ELR (cell line): ENCODE measurements around the gene MYCBP2.
"Not testable (repeated sequence)": the region's sequence is repeated elsewhere in the genome, so short reads cannot be mapped to it uniquely, and the experiment has no call there.

Experiments used
- DNase-seq: peaks from one replicate; pipeline ENCODE4 v3.0.0-alpha.2; 2015; ENCODE audit warnings: low read depth

The MYCBP2 gene

GRCh38 chr13:77031656-77032243 lies 295.1 kb downstream of the MYCBP2 start:
- DNase-seq = no peak

DNA sequence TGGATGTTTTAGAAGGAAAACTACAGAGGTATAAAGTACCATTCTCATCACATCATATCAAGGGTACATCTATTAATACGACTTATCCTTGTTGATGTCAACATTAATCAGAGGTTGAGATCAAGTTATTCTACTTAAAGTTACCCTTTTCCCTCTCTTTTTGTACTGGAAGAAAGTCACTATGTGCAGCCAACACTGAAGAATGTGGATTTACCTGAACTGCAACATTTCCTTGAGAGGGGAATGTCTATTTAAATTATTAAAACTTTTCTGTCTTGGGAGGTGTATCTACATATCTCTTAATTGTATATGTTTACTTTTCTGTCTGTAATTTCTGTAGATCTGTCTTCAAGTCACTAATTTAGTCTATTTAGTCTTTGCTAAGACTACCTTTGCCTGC lies 297.5 kb downstream of the MYCBP2 start:
- no peak for DNase-seq

- peak; percentile 50 for DNase-seq
Observed at GRCh38 chr13:77028202-77028601, 298.7 kb downstream of the MYCBP2 start.

DNA sequence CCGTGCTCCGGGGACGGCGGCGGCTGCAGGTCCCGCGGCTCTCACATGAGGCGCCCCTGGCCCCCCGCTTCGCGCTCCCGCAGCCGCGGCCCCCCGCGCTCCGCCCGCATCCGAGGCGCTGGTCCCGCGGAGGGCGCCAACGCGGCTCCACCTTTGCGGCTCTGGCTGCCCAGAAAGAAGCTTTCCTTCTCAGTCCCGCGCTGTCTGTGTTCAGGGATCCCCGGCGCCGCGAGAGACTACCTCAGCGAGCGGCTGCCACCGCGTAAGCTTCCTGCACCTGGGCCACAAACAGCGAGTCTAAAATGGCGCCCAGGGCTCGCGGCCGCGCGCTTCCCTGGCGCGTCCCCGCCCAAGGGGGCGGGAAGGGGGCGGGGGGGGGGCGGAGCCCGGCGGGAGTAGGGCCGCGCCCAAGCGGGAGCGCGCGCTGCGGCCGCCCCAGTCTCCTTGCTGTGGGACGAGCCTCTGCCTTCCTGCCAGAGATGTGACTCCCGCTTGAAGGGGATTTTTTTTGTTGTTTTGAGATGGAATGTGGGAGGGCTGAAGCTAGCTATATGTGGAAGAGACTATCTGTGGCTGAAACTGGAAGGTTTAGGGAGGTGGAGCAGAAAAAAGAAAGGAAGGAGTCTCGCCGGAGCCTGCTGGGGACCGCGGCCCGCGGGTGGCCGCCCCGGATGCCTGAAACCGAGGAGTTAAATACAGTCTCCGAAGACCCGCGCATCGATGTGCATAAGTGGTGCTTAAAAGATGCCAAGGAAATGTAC lies 299.9 kb downstream of the MYCBP2 start, which contains the start of gene FBXL3:
TSS of gene FBXL3 (minus strand) at position 299 of the 761 bp plus-strand sequence. CDS start 5,299 bp downstream, outside the sequence.
- peak; percentile 92 for DNase-seq

- peak; percentile 82 for DNase-seq
Observed at GRCh38 chr13:77026255-77026860, 300.5 kb downstream of the MYCBP2 start.

- peak; percentile 46 for DNase-seq
Observed at GRCh38 chr13:77022341-77022740, 304.6 kb downstream of the MYCBP2 start.

DNA sequence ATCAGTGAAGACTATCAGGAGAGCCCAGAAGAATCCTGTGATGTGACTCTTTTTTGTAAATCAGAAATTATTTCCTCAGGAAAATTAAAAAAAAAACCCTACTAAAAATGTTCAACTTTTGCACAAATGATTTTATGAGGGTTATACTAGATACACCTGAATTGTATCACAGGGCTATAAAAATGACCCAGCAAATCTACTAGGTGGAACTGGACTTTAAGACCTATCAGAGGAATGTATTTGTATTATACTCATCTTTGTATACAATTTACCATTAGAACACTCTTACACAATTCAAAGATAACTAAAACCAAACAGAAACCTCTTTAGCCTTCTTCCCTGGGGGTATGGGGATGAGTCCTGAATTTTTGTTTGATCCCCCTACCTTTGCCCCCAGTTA lies 307.1 kb downstream of the MYCBP2 start:
- DNase-seq = no peak

DNA sequence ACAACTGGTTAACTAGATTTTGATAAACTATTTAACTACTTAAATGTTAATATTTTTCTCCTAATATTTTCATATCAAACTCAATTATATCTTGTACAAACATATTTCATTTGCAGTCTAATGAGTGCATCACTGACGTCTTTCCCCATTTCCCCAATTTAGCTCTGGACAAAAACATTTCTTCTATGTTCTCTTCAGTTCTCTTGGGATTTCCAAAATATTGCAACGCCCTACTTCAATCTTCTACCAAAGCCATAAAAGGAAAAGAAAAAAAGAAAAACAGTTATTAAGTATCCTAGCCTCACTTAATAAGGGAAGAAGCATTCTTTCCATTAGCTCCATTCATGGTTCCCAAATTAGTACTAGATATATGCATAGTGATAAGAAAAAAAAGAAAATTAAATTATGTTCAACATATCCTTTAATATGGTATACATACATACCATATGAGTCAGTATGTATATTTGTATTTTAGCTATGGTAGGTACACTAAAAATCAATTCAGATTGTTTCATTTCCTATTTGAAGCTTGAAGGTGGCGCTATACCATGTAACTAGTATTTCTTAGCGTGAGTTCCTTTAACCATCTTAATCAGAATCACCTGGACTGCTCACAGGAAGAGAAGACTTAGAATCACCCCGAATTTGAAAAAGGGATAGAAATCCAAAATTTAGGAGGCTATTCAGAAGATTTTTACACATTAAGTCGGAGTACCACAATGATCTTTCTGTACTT lies 309.8 kb downstream of the MYCBP2 start:
- no peak for DNase-seq

DNA sequence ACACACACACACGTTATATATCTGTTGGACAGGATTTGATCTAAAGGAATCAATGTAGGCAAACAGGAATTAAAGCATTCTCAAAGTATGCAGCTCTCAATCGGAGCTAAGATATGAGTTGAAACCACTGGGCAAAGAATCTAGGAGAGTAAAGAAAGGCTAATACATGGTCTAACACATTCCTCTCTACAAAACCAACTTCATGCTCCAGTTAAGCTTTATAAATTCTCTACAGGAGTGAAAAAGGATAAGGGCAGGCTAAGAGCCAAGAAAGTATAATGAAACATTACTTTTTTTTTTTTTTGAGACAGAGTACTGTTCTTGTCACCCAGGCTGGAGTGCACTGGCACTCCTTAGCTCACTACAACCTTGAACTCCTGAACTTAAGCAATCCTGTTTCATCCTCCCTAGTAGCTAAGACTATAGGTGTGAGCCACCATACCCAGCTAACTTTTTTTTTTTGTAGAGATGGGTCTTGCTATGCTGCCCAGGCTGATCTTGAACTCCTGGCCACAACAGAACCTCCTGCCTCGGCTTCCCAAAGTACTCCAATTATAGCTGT lies 310.6 kb downstream of the MYCBP2 start:
- no peak for DNase-seq

DNA sequence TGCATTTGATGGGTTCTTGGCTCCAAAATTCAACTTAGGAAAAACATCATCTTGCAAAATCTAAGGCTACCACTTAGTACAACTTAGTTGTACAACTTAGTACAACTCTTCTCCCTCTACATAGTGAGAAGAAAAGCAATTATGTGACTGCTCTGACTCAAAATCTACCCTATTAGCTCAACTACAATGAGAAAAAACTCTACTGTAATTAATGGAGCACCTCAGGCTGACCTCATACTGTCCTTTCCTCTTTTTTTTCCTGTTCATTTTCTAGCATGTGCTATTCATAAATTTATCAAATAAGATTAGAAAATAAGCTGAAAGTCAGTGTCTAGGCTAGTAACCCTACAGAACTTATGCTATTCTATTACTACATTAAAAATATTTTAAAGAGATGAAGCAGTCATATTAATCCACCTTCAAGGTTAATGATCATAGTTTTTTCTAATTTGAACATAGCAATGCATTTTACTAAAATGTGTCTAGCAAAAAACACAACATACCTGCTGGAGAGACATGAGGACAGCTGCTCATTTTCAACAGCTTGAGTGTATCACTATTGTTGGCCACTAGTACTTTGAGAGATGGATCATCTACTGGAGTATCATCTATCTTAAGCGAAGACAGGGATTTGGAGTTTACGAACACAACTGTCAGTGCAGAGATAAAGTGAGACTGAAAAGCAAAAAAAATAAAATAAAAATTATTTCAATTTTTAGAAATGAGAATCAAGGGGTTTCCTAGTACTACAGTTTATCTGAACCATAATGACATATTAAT lies 311.8 kb downstream of the MYCBP2 start:
- DNase-seq = no peak

DNA sequence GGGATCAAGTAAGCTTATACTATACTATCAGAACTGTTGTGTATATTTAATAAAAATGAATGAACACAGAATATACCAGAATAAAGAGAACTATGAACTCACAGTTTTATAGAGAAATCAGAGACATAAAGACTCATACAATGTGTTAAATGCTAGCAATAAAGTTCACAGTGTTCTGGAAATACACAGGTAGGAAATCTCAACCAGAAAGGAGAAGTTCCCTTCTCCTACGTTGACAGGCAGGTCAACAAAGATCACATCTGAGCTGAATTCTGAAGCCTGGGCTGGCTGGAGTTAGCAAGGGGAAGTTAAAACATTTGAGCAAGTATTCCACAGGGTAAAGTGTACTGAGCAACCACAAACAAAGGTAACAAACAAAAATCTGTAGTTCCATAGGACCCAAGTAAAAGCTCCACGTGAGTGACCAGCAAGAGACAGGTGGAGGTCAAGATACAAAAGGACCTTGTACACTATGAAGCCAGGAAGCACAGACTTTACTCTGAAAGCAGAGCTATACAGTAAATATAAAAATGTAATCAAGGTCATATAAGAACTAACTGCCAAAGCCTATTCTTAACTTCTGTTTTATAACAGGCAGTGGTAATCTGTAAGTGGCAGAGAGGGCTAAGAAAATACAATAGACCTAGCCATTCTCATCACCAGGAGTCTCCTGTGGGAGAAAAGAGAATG lies 312.9 kb downstream of the MYCBP2 start:
- DNase-seq = no peak

- DNase-seq = not testable (repeated sequence)
Observed at GRCh38 chr13:77009719-77010118, 317.2 kb downstream of the MYCBP2 start.

- DNase-seq = no peak
Observed at GRCh38 chr13:77009011-77009410, 317.9 kb downstream of the MYCBP2 start.

- DNase-seq = not testable (repeated sequence)
Observed at GRCh38 chr13:77008337-77008736, 318.6 kb downstream of the MYCBP2 start.

GRCh38 chr13:77002590-77003190 lies 324.2 kb downstream of the MYCBP2 start:
- DNase-seq = peak; percentile 59

- no peak for DNase-seq
Observed at GRCh38 chr13:77001963-77002587, 324.8 kb downstream of the MYCBP2 start.

DNA sequence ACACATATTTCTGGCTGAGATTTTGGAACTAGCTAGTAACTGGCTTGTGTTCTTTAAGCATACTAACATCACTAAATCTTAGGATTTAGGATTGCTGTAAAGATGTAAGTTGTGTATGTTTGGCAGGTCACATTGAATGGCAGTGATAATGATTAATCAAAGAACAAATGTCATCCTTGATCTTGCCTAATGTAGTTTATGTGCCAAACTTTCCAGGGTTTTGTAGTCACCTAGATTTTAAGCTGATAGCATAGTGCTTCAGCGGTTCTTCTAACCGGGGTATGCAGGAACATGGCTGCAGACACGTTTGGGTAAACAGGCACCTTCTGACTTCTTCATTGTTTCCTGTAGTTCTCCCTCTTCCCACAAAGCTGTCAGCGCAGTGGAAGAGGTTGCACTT lies 325.4 kb downstream of the MYCBP2 start:
- DNase-seq = no peak

DNA sequence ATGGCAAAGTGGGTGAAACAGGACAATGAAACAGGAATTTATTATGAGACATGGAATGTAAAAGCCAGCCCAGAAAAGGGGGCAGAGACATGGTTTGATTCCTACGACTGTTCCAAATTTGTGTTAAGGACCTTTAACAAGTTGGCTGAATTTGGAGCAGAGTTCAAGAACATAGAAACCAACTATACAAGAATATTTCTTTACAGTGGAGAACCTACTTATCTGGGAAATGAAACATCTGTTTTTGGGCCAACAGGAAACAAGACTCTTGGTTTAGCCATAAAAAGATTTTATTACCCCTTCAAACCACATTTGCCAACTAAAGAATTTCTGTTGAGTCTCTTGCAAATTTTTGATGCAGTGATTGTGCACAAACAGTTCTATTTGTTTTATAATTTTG lies 326.4 kb downstream of the MYCBP2 start:
- DNase-seq = no peak
